ENCODE data around the gene FFAR4.
"Not testable (repeated sequence)": the region's sequence is repeated elsewhere in the genome, so short reads cannot be mapped to it uniquely, and the experiment has no call there.

FFAR4 gene

DNA sequence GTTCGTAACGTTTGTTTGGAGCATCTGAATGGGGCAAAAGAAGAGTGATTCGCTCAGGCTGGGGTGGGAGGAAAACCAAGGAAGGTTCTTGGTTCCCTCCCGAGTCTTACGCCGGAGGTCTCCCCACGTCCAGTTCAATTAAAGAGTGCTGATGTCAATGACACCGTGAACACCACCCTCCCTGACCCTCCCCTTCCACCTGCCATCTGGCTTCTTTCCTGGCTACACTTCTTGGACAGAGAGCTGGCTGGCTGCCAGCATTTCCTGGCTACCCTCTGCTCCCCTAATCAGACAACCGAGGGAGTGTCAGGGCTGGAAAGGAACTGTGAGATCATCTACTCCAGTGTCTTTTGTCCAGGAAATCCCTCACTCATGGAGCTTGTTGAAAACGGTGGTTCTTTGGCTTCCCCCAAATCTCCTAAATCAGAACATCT, 24.1 kb upstream of the FFAR4 start:
- H3K36me3 ChIP-seq (ENCODE audit: low read depth): no peaks in the 10 kb centered on the region
- H3K27me3 ChIP-seq (ENCODE audit: insufficient read depth, poor library complexity, severe bottlenecking): no peaks in the 10 kb centered on the region
- ATAC-seq (ENCODE audit: low read depth): peak; percentile 70
- no peaks in the 10 kb centered on the region for H3K9me3 ChIP-seq (ENCODE audit: severe bottlenecking)
- H3K27ac ChIP-seq (ENCODE audit: poor library complexity, severe bottlenecking): no peak overlapping the region
- no peaks in the 10 kb centered on the region for H3K4me1 ChIP-seq (ENCODE audit: insufficient read depth, poor library complexity, severe bottlenecking)
- TF ChIP-seq, protein P1, sequence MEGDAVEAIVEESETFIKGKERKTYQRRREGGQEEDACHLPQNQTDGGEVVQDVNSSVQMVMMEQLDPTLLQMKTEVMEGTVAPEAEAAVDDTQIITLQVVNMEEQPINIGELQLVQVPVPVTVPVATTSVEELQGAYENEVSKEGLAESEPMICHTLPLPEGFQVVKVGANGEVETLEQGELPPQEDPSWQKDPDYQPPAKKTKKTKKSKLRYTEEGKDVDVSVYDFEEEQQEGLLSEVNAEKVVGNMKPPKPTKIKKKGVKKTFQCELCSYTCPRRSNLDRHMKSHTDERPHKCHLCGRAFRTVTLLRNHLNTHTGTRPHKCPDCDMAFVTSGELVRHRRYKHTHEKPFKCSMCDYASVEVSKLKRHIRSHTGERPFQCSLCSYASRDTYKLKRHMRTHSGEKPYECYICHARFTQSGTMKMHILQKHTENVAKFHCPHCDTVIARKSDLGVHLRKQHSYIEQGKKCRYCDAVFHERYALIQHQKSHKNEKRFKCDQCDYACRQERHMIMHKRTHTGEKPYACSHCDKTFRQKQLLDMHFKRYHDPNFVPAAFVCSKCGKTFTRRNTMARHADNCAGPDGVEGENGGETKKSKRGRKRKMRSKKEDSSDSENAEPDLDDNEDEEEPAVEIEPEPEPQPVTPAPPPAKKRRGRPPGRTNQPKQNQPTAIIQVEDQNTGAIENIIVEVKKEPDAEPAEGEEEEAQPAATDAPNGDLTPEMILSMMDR (IDR thresholded peaks at IDR 0.05; ENCODE audit: poor library complexity, severe bottlenecking): peak; percentile 44
- no peak for DNase-seq (ENCODE audit: low spot score)
- no peak overlapping the region for H3K4me3 ChIP-seq (ENCODE audit: severe bottlenecking)

DNA sequence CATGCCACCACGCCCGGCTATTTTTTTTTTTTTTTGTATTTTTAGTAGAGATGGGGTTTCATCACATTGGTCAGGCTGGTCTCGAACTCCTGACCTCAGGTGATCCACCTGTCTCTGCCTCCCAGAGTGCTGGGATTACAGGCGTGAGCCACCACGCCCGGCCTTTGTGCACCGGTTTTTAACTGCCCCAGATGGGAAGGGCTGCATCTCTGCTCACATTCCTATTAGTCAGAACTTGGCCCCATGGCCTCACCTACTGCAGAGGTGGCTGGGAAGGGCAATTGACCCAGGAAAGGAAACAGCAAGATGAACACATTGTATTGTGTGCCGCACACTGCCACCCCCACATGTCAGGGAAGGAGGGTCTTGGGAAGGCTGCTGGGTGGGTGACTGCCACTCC, 19.5 kb upstream of the FFAR4 start:
- H3K4me3 ChIP-seq (ENCODE audit: severe bottlenecking); ATAC-seq (ENCODE audit: low read depth); H3K27ac ChIP-seq (ENCODE audit: poor library complexity, severe bottlenecking); H3K27me3 ChIP-seq (ENCODE audit: insufficient read depth, poor library complexity, severe bottlenecking); H3K36me3 ChIP-seq (ENCODE audit: low read depth); DNase-seq (ENCODE audit: low spot score); H3K9me3 ChIP-seq (ENCODE audit: severe bottlenecking): not testable (repeated sequence)
- peaks cover 12% of the 10 kb centered on the region for H3K4me1 ChIP-seq (ENCODE audit: insufficient read depth, poor library complexity, severe bottlenecking)

DNA sequence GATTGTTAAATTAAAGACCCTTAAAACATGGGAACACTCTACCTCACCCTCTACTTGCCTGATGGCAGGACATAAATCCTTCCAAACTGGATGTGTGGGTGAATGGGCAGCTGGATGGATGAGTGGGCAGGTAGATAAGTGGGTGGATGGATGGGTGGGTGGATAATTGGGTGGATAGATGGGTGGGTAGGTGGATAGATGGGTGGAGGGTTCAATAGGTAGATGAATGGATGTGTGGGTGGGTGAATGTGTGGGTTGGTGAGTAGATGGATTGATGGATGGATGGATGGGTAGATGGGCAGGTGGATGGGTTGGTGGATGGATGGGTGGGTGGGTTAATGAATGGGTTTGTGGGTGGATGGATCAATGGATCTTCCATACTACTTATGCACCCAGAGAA, 18.9 kb upstream of the FFAR4 start:
- Histone ChIP-seq H3K27me3 (ENCODE audit: insufficient read depth, poor library complexity, severe bottlenecking) (no peaks in the 10 kb centered on the region), H3K4me3 (ENCODE audit: severe bottlenecking) (no peak overlapping the region), H3K9me3 (ENCODE audit: severe bottlenecking) (no peaks in the 10 kb centered on the region), H3K36me3 (ENCODE audit: low read depth) (no peaks in the 10 kb centered on the region), H3K4me1 (ENCODE audit: insufficient read depth, poor library complexity, severe bottlenecking) (peaks cover 12% of the 10 kb centered on the region), H3K27ac (ENCODE audit: poor library complexity, severe bottlenecking) (peak overlapping the region; percentile 52)
- no peak for DNase-seq (ENCODE audit: low spot score)
- ATAC-seq (ENCODE audit: low read depth): no peak
- TF ChIP-seq, protein P1 (IDR thresholded peaks at IDR 0.05; ENCODE audit: poor library complexity, severe bottlenecking): no peak

DNA sequence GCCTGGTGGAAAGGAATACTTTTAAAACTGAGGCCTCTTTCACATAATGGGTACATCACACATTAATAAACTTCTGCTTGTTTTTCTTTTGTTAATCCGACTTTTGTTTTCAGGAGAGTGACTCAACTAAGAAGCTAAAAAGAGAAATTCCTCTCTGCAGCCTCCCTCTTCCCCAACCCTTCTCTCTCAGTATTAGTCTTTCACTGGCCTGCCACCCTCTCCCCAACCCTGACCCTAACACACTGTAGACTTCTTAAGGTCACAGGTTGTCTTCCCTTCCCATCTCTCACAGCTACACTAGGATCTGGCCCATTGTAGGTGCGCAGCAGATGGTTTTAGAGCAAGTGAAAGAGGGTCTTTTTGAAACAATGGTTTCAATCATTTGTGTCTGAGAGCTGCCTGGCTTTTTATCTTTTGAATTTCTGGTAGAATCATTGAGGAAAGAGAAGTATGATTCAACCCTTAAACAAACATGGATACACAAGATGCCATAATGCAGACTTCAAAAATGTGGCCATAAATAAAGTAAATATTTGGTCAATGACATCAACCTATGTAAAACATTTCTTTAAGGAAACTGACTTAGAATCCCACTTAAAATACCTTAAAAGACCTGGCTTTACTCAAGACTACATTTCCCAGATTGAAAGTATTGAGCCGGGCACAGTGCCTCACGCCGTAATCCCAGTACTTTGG, 17.9 kb upstream of the FFAR4 start:
- no peaks in the 10 kb centered on the region for H3K36me3 ChIP-seq (ENCODE audit: low read depth)
- TF ChIP-seq, protein P1 (IDR thresholded peaks at IDR 0.05; ENCODE audit: poor library complexity, severe bottlenecking): no peak
- H3K4me3 ChIP-seq (ENCODE audit: severe bottlenecking): no peak overlapping the region
- peaks cover 12% of the 10 kb centered on the region for H3K4me1 ChIP-seq (ENCODE audit: insufficient read depth, poor library complexity, severe bottlenecking)
- H3K27ac ChIP-seq (ENCODE audit: poor library complexity, severe bottlenecking): peak overlapping the region; percentile 52
- H3K9me3 ChIP-seq (ENCODE audit: severe bottlenecking): no peaks in the 10 kb centered on the region
- H3K27me3 ChIP-seq (ENCODE audit: insufficient read depth, poor library complexity, severe bottlenecking): no peaks in the 10 kb centered on the region
- ATAC-seq (ENCODE audit: low read depth) (peak; percentile 88), DNase-seq (ENCODE audit: low spot score) (no peak)

DNA sequence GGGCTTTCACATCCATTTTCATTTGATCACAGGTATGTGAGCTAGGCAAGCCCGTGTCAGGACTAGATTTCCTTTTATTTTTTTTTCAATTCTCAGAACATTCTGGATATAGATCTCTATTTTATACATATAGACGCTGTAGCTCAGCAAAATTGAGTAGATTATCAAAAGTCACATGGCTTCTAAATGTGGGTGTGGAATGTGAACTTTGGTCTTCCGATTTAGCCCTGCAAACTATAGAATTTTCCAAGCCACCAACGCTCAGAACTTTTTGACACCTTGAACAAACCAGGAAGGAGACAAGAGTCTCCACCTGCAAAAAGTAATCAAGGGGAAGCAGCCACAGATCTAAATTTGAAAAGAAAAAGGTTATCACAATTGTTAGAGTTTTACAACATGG, 15.9 kb upstream of the FFAR4 start:
- ATAC-seq (ENCODE audit: low read depth) (no peak), DNase-seq (ENCODE audit: low spot score) (no peak)
- no peak overlapping the region for H3K4me3 ChIP-seq (ENCODE audit: severe bottlenecking)
- peaks cover 12% of the 10 kb centered on the region for H3K4me1 ChIP-seq (ENCODE audit: insufficient read depth, poor library complexity, severe bottlenecking)
- H3K27ac ChIP-seq (ENCODE audit: poor library complexity, severe bottlenecking): no peak overlapping the region
- no peaks in the 10 kb centered on the region for H3K9me3 ChIP-seq (ENCODE audit: severe bottlenecking)
- H3K36me3 ChIP-seq (ENCODE audit: low read depth): no peaks in the 10 kb centered on the region
- TF ChIP-seq, protein P1 (IDR thresholded peaks at IDR 0.05; ENCODE audit: poor library complexity, severe bottlenecking): no peak
- no peaks in the 10 kb centered on the region for H3K27me3 ChIP-seq (ENCODE audit: insufficient read depth, poor library complexity, severe bottlenecking)
